Pulmonary artery endothelial cell (primary cell): ENCODE measurements around the gene CKM. TPM values are rescaled to one million over a fixed set of nuclear protein-coding genes. Genes with fewer than 3 reads are reported as not detected.
"Not testable (repeated sequence)": the region's sequence is repeated elsewhere in the genome, so short reads cannot be mapped to it uniquely, and the experiment has no call there.

Source experiments
- DNase-seq: peaks from one replicate; pipeline ENCODE4 v3.0.0-alpha.2; 2011; ENCODE audit warnings: low read depth, low spot score
- total RNA-seq: library from RNA; depleted of rRNA; stranded (reverse); fragments of >200 nt; gene quantifications from 2 replicates; pipeline ENCODE4 v1.2.3, GENCODE V29; 2014

Gene CKM
- total RNA-seq, 1 donor from 2014 or later: not detected

- DNase-seq: no peak
These were observed 29.0 kb downstream of the CKM start for GRCh38 chr19:45293682-45294081.

GRCh38 chr19:45291834-45292233 lies 30.8 kb downstream of the CKM start:
- no peak for DNase-seq

- no peak for DNase-seq
These were observed 32.2 kb downstream of the CKM start for GRCh38 chr19:45290381-45290931.

- no peak for DNase-seq
These were observed 39.1 kb downstream of the CKM start for GRCh38 chr19:45283443-45284033.

GRCh38 chr19:45280471-45280961 lies 42.2 kb downstream of the CKM start:
- no peak for DNase-seq

- no peak for DNase-seq
These were observed 43.0 kb downstream of the CKM start for GRCh38 chr19:45279587-45280192.

- DNase-seq: no peak
These were observed 44.6 kb downstream of the CKM start for GRCh38 chr19:45278087-45278486.

- no peak for DNase-seq
These were observed 46.4 kb downstream of the CKM start for GRCh38 chr19:45276284-45276687.

GRCh38 chr19:45275370-45275971 lies 47.2 kb downstream of the CKM start:
- no peak for DNase-seq

- DNase-seq: no peak
These were observed 49.2 kb downstream of the CKM start for GRCh38 chr19:45273521-45273855.

- DNase-seq: no peak
These were observed 51.0 kb downstream of the CKM start for GRCh38 chr19:45271735-45272108.

- no peak for DNase-seq
These were observed 51.5 kb downstream of the CKM start for GRCh38 chr19:45271098-45271734.

- not testable (repeated sequence) for DNase-seq
These were observed 52.7 kb downstream of the CKM start for GRCh38 chr19:45269939-45270338.

GRCh38 chr19:45267296-45267695 lies 55.4 kb downstream of the CKM start:
- DNase-seq: no peak

- DNase-seq: no peak
These were observed 57.3 kb downstream of the CKM start for GRCh38 chr19:45265375-45265774.

- DNase-seq: no peak
These were observed 57.8 kb downstream of the CKM start for GRCh38 chr19:45264781-45265317.

- no peak for DNase-seq
These were observed 59.7 kb downstream of the CKM start for GRCh38 chr19:45263013-45263412.

- DNase-seq: no peak
These were observed 60.1 kb downstream of the CKM start for GRCh38 chr19:45262570-45262969.

GRCh38 chr19:45258862-45259261 lies 63.8 kb downstream of the CKM start:
- DNase-seq: no peak

- DNase-seq: no peak
These were observed 65.8 kb downstream of the CKM start for GRCh38 chr19:45256836-45257235.
